Neural progenitor cell (in vitro differentiated cells): ENCODE data around the gene ZC3H12C.

Source experiments
- EZH2 ChIP-seq: fragments of 200-600 bp; sonication (generic); IDR thresholded peaks from 2 replicates; pipeline ENCODE4 v1.6.1; 2017; ENCODE audit warnings: antibody characterized with exemption, mild to moderate bottlenecking, moderate library complexity
- EZH2phosphoT487 ChIP-seq: fragments of 200-600 bp; sonication (generic); IDR thresholded peaks from 2 replicates; pipeline ENCODE4 v1.6.1; 2017; ENCODE audit warnings: antibody characterized with exemption
- TF ChIP-seq, protein P1 (sequence below): fragments of 200-600 bp; sonication (generic); IDR thresholded peaks from 2 replicates; pipeline ENCODE4 v1.5.1; 2017; ENCODE audit warnings: antibody characterized with exemption, mild to moderate bottlenecking

DNA sequence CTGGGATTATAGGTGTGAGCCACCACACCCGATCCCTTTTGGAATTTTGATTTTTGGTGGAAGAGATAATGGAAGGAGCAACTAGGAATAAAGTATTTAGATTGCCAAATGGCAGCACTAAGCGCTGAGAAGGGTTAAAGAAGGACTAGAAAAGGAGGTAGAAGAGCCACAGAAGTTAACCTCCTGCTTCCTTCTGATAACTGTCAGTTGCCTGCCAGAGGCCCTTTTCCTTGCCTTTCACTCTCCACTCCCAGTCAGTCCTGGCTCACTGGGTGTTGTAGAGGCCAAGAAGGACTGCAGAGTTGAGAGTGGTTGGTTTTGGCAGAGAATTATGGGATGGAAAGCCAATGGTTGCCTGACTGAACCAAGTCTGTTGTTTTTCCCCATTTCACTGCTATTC lies 19.3 kb downstream of the ZC3H12C start:
- TF ChIP-seq, protein P1, sequence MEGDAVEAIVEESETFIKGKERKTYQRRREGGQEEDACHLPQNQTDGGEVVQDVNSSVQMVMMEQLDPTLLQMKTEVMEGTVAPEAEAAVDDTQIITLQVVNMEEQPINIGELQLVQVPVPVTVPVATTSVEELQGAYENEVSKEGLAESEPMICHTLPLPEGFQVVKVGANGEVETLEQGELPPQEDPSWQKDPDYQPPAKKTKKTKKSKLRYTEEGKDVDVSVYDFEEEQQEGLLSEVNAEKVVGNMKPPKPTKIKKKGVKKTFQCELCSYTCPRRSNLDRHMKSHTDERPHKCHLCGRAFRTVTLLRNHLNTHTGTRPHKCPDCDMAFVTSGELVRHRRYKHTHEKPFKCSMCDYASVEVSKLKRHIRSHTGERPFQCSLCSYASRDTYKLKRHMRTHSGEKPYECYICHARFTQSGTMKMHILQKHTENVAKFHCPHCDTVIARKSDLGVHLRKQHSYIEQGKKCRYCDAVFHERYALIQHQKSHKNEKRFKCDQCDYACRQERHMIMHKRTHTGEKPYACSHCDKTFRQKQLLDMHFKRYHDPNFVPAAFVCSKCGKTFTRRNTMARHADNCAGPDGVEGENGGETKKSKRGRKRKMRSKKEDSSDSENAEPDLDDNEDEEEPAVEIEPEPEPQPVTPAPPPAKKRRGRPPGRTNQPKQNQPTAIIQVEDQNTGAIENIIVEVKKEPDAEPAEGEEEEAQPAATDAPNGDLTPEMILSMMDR, result no peak
- no peak for TF ChIP-seq EZH2phosphoT487
- no peak for TF ChIP-seq EZH2
